ENCODE results near the gene IFNG. TPM values are rescaled to one million over a fixed set of nuclear protein-coding genes. Genes with fewer than 3 reads are reported as not detected.

Gene IFNG
- polyA plus RNA-seq, 1 donor, result not detected

- DNase-seq, result no peak
Measured at GRCh38 chr12:68114606-68115005, 44.9 kb downstream of the IFNG start.

GRCh38 chr12:68113644-68114043, 45.9 kb downstream of the IFNG start:
- DNase-seq, result no peak

GRCh38 chr12:68111995-68112394, 47.5 kb downstream of the IFNG start:
- DNase-seq, result no peak

GRCh38 chr12:68109444-68110217, 49.9 kb downstream of the IFNG start:
- no peak for DNase-seq

GRCh38 chr12:68109001-68109400, 50.5 kb downstream of the IFNG start:
- DNase-seq, result no peak

GRCh38 chr12:68106660-68107059, 52.9 kb downstream of the IFNG start:
- no peak for DNase-seq

- no peak for DNase-seq
Measured at GRCh38 chr12:68106160-68106559, 53.4 kb downstream of the IFNG start.

Other genes starting within 250 kb of the IFNG start
- 0.72 TPM for gene IFNG-AS1, start 170.3 kb downstream of the IFNG start, polyA plus RNA-seq (ENCODE audit: insufficient read length)
- not detected for gene IL26, start 66.1 kb upstream of the IFNG start, polyA plus RNA-seq (ENCODE audit: insufficient read length)
- gene IL22, start 93.9 kb upstream of the IFNG start, polyA plus RNA-seq (ENCODE audit: insufficient read length), result not detected
- gene MDM1, start 172.6 kb upstream of the IFNG start, polyA plus RNA-seq (ENCODE audit: insufficient read length), result 13.1 TPM

All from hindlimb muscle (tissue), 1 donor.